Measurements from ENCODE around the gene CNTFR.

DNA sequence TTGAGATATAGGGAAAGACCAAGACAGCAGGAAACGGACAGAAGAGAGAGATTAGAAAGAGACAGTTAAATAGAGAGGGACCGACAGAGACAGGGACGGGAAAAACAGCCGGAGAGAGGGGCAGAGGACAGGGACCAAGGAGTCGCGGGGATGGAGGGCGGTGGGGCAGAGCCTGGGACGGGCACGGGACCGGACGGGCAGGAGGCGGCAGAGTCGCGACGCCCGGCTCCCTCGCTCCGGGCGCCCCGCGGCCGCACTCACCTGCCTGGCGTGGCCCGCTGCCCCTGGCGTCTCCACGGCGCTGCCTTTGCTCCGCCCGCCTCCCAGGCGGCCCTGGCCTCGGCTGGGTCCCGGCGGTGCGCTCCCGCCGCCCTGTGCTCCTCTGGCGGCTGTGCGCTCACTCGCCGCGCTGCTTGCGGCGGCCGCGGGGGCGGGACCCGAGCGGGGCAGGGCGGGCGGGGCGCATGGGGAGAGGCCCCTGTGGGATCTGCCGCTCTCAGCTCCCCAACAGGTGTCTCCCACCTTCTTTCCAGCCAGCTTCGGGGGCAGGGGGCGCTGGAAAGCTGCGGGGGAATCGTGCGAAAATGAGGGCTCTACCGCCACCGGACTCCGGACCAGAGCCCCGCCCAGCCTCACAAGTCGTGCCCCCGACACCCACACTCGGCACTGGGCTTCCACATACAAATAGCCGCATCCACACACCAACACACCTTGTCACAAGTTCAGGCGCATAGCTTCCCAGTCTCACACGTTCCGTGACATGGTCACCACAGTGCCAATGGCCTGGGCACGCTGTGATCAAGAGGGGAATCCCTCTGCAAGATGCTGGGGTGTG lies 39.3 kb upstream of the CNTFR start, which contains the start of gene ARID3C:
- TF ChIP-seq, protein P1, sequence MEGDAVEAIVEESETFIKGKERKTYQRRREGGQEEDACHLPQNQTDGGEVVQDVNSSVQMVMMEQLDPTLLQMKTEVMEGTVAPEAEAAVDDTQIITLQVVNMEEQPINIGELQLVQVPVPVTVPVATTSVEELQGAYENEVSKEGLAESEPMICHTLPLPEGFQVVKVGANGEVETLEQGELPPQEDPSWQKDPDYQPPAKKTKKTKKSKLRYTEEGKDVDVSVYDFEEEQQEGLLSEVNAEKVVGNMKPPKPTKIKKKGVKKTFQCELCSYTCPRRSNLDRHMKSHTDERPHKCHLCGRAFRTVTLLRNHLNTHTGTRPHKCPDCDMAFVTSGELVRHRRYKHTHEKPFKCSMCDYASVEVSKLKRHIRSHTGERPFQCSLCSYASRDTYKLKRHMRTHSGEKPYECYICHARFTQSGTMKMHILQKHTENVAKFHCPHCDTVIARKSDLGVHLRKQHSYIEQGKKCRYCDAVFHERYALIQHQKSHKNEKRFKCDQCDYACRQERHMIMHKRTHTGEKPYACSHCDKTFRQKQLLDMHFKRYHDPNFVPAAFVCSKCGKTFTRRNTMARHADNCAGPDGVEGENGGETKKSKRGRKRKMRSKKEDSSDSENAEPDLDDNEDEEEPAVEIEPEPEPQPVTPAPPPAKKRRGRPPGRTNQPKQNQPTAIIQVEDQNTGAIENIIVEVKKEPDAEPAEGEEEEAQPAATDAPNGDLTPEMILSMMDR (IDR thresholded peaks at IDR 0.05; ENCODE audit: low read depth, low read length, missing input control): no peak
- no peak for TF ChIP-seq RAD21 (IDR thresholded peaks at IDR 0.05)
- TF ChIP-seq, protein P2, sequence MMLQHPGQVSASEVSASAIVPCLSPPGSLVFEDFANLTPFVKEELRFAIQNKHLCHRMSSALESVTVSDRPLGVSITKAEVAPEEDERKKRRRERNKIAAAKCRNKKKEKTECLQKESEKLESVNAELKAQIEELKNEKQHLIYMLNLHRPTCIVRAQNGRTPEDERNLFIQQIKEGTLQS (IDR thresholded peaks at IDR 0.05): no peak
- no peak for TF ChIP-seq YY1 (IDR thresholded peaks at IDR 0.05)
- no peak for TF ChIP-seq GABPA (IDR thresholded peaks at IDR 0.05 in 1 of 2, conservative IDR thresholded peaks at IDR 0.05 in 1 of 2)
- TF ChIP-seq TAF1 (conservative IDR thresholded peaks at IDR 0.05): no peak
- TF ChIP-seq, protein P3, sequence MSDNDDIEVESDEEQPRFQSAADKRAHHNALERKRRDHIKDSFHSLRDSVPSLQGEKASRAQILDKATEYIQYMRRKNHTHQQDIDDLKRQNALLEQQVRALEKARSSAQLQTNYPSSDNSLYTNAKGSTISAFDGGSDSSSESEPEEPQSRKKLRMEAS (IDR thresholded peaks at IDR 0.05): no peak

Measured in liver (tissue), 3 donors.